Keratinocyte (primary cell): ENCODE data around the gene USP30. TPM values are rescaled to one million over a fixed set of nuclear protein-coding genes. Genes with fewer than 3 reads are reported as not detected.
"Not testable (repeated sequence)": the region's sequence is repeated elsewhere in the genome, so short reads cannot be mapped to it uniquely, and the experiment has no call there.

ENCODE experiments used
- DNase-seq: peaks from one replicate; pipeline ENCODE4 v3.0.0-alpha.2; 2011; ENCODE audit warnings: low read depth, missing footprints, low spot score
- FAIRE-seq: peaks from 2 replicates; lab custom pipeline; 2011; peaks lifted over from hg19 to GRCh38; lab: Jason Lieb, UNC
- H2AFZ ChIP-seq: 2 replicates; pipeline ENCODE4 v1.6.0; 2012; ENCODE audit warnings: low read length, control low read depth, inconsistent platforms; ENCODE audit not compliant: control insufficient read depth
- H3K27ac ChIP-seq: 2 replicates; pipeline ENCODE4 v1.5.1; 2011; ENCODE audit warnings: low read length; ENCODE audit not compliant: control insufficient read depth, insufficient read depth
- H3K27me3 ChIP-seq: 3 replicates; pipeline ENCODE4 v1.6.0; 2011; ENCODE audit warnings: low read length; ENCODE audit not compliant: control insufficient read depth, insufficient read depth; ENCODE audit errors: extremely low read depth
- H3K36me3 ChIP-seq, 2 experiments: 2 replicates in 1 of 2; 3 replicates in 1 of 2; pipeline ENCODE4 v1.5.1; 2011; ENCODE audit warnings: low read length in 2 of 2, mild to moderate bottlenecking in 1 of 2; ENCODE audit not compliant: control insufficient read depth in 2 of 2, insufficient read depth in 2 of 2; ENCODE audit errors: extremely low read depth in 1 of 2
- H3K4me1 ChIP-seq: 3 replicates; pipeline ENCODE4 v1.5.1; 2011; ENCODE audit warnings: low read length; ENCODE audit not compliant: control insufficient read depth, insufficient read depth; ENCODE audit errors: extremely low read depth
- H3K4me2 ChIP-seq: 3 replicates; pipeline ENCODE4 v1.6.0; 2011; ENCODE audit warnings: low read depth, low read length; ENCODE audit not compliant: control insufficient read depth, insufficient read depth; ENCODE audit errors: extremely low read depth
- H3K4me3 ChIP-seq, 3 experiments: fragments of 200-600 bp in 1 of 3; sonication (generic) in 1 of 3; 2 replicates in 2 of 3; 3 replicates in 1 of 3; pipeline ENCODE4 v1.5.1; 2011 to 2016; ENCODE audit warnings: low read length in 3 of 3, mild to moderate bottlenecking in 3 of 3, control low read depth in 2 of 3, inconsistent platforms in 1 of 3, low read depth in 1 of 3, mixed read lengths in 1 of 3, mixed run types in 1 of 3, moderate library complexity in 1 of 3; ENCODE audit not compliant: control insufficient read depth in 2 of 3, insufficient read depth in 2 of 3; ENCODE audit errors: extremely low read depth in 1 of 3
- H3K79me2 ChIP-seq: 2 replicates; pipeline ENCODE4 v1.6.0; 2012; ENCODE audit warnings: low read length; ENCODE audit not compliant: control insufficient read depth, insufficient read depth
- H3K9ac ChIP-seq: 3 replicates; pipeline ENCODE4 v1.6.0; 2011; ENCODE audit warnings: low read length; ENCODE audit not compliant: control insufficient read depth, insufficient read depth; ENCODE audit errors: extremely low read depth
- H3K9me1 ChIP-seq: 3 replicates; pipeline ENCODE4 v1.6.0; 2011; ENCODE audit warnings: low read length; ENCODE audit not compliant: control insufficient read depth, insufficient read depth; ENCODE audit errors: extremely low read depth
- H3K9me3 ChIP-seq: 2 replicates; pipeline ENCODE4 v1.5.1; 2012; ENCODE audit warnings: low read depth, low read length; ENCODE audit not compliant: control insufficient read depth
- H4K20me1 ChIP-seq: 3 replicates; pipeline ENCODE4 v1.6.0; 2011; ENCODE audit warnings: low read length; ENCODE audit not compliant: control insufficient read depth, insufficient read depth; ENCODE audit errors: extremely low read depth
- EZH2 ChIP-seq: IDR thresholded peaks from one replicate; pipeline ENCODE4 v1.6.1; 2012; ENCODE audit warnings: inconsistent platforms, mild to moderate bottlenecking, low read length, moderate library complexity
- dilution Hi-C: fragments of 300-500 bp; cut with MboI; formaldehyde crosslinking; loops from one replicate; pipeline ENCODE4 v1.7.0; 2020; ENCODE audit warnings: low sequenced_read_pairs; ENCODE audit not compliant: extremely low pct_ligation_motif_present
- polyA plus RNA-seq, 5 experiments: library from polyadenylated mRNA; depleted of rRNA in 3 of 5; stranded (reverse) in 3 of 5; stranded (forward) in 1 of 5; unstranded in 1 of 5; fragments of >200 nt; gene quantifications; 1 replicate in 1 of 5; 2 replicates in 3 of 5; 3 replicates in 1 of 5; pipeline versions ENCODE4 v1.2.1 to v1.2.3, GENCODE V29; 2011 to 2012; ENCODE audit warnings: missing spikeins in 2 of 5, low read depth in 1 of 5, low replicate concordance in 1 of 5
- TF ChIP-seq, protein P1 (sequence below), 3 experiments: IDR thresholded peaks in 1 of 3; conservative IDR thresholded peaks in 1 of 3; optimal IDR thresholded peaks in 1 of 3; 2 replicates in 2 of 3; 3 replicates in 1 of 3; pipeline versions ENCODE3 to v1.5.1; 2011; ENCODE audit warnings: low read length in 3 of 3, mild to moderate bottlenecking in 3 of 3, moderate library complexity in 2 of 3, control low read depth in 1 of 3, inconsistent platforms in 1 of 3; ENCODE audit not compliant: insufficient read depth in 2 of 3; ENCODE audit errors: extremely low read depth in 1 of 3

The USP30 gene
- polyA plus RNA-seq, 1 donor (not counting 4 experiments of a cell fraction or from before 2014, with no cell fraction given) = 10.0 TPM

DNA sequence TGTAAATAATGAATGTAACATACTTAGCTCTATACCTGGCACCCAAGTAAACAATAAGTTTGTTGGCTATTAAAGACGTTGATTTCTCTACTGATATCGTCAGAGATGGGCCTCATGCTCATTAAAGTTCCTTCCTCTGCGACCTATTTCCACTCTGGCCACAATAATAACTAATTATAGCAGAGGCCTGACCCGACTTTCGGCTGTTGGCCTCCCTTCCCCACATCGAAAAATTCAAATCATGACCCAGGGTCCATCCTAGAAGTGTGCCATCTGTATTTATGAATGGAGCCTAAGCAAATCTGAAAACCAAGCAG, 321 bp upstream of the USP30 start:
- TF ChIP-seq, protein P1, sequence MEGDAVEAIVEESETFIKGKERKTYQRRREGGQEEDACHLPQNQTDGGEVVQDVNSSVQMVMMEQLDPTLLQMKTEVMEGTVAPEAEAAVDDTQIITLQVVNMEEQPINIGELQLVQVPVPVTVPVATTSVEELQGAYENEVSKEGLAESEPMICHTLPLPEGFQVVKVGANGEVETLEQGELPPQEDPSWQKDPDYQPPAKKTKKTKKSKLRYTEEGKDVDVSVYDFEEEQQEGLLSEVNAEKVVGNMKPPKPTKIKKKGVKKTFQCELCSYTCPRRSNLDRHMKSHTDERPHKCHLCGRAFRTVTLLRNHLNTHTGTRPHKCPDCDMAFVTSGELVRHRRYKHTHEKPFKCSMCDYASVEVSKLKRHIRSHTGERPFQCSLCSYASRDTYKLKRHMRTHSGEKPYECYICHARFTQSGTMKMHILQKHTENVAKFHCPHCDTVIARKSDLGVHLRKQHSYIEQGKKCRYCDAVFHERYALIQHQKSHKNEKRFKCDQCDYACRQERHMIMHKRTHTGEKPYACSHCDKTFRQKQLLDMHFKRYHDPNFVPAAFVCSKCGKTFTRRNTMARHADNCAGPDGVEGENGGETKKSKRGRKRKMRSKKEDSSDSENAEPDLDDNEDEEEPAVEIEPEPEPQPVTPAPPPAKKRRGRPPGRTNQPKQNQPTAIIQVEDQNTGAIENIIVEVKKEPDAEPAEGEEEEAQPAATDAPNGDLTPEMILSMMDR (optimal IDR thresholded peaks at IDR 0.05 in 1 of 3, IDR thresholded peaks at IDR 0.05 in 1 of 3, conservative IDR thresholded peaks at IDR 0.05 in 1 of 3; ENCODE audit: extremely low read depth in 1 of 3, insufficient read depth in 2 of 3, low read length in 3 of 3) = no peak
- no peak for TF ChIP-seq EZH2
- DNase-seq = no peak
- peak overlapping the region; percentile 74 to 96 (median 79) for H3K4me3 ChIP-seq
- H4K20me1 ChIP-seq = no peaks in the 10 kb centered on the region
- H2AFZ ChIP-seq = peak overlapping the region; percentile 63
- no peaks in the 10 kb centered on the region for H3K9me1 ChIP-seq
- H3K36me3 ChIP-seq = no peaks in the 10 kb centered on the region
- peak overlapping the region; percentile 1 for H3K27ac ChIP-seq
- H3K4me1 ChIP-seq = peaks cover 9% of the 10 kb centered on the region
- H3K9me3 ChIP-seq = no peaks in the 10 kb centered on the region
- peaks cover 2% of the 10 kb centered on the region for H3K79me2 ChIP-seq
- dilution Hi-C loops = no loop called here
- no peak for FAIRE-seq
- H3K27me3 ChIP-seq = no peaks in the 10 kb centered on the region
- H3K4me2 ChIP-seq = peak overlapping the region; percentile 66
- peak overlapping the region; percentile 84 for H3K9ac ChIP-seq

DNA sequence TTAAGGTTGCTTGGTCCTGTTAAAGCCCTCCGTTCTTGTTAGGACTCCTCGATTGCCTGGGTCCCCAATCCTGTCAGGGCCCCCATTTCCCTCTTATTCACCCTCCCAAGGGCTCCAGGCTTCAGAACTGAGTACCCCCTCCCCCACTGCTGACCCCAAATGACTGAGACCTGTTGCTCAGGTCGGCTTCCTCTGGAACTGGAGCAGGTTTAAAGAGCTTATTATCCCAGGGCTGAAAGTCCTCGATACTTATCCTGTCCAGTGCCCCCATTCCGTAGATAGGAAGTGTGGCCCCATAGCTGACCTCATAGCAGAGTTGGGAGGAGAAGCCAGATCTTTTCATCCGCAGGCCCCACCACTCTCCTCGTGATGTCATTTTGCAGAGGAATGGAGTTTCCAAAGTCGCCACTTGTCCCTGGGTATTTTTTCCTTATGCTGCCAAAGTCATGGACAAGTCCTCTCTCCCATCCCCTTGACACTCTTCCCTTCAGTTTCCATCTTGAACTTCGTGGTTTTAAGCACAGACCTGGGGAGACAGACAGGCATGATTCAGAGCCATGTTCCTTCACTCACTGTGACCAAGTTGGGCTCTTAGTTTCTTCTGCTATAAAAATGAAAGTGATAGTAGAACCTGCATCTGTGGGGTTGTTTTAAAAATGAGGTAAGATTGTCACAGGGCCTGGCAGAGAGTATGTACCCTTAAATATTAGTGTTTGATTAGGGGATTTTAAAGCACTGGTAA, 1.2 kb downstream of the USP30 start:
- no peak for TF ChIP-seq EZH2
- TF ChIP-seq, protein P1 (optimal IDR thresholded peaks at IDR 0.05 in 1 of 3, IDR thresholded peaks at IDR 0.05 in 1 of 3, conservative IDR thresholded peaks at IDR 0.05 in 1 of 3; ENCODE audit: extremely low read depth in 1 of 3, insufficient read depth in 2 of 3, low read length in 3 of 3) = no peak
- dilution Hi-C loops = no loop called here
- H3K27ac ChIP-seq = no peak overlapping the region
- DNase-seq = no peak
- peak overlapping the region; percentile 74 to 96 (median 79) for H3K4me3 ChIP-seq
- peak overlapping the region; percentile 80 for H2AFZ ChIP-seq
- no peaks in the 10 kb centered on the region for H3K9me1 ChIP-seq
- H3K9me3 ChIP-seq = no peaks in the 10 kb centered on the region
- peak overlapping the region; percentile 93 for H3K4me2 ChIP-seq
- H3K4me1 ChIP-seq = peaks cover 9% of the 10 kb centered on the region
- no peaks in the 10 kb centered on the region for H4K20me1 ChIP-seq
- no peaks in the 10 kb centered on the region for H3K27me3 ChIP-seq
- H3K9ac ChIP-seq = peak overlapping the region; percentile 84
- peaks cover 0 to 3% of the 10 kb centered on the region in 2 experiments for H3K36me3 ChIP-seq
- FAIRE-seq = no peak
- H3K79me2 ChIP-seq = peaks cover 2% of the 10 kb centered on the region

DNA sequence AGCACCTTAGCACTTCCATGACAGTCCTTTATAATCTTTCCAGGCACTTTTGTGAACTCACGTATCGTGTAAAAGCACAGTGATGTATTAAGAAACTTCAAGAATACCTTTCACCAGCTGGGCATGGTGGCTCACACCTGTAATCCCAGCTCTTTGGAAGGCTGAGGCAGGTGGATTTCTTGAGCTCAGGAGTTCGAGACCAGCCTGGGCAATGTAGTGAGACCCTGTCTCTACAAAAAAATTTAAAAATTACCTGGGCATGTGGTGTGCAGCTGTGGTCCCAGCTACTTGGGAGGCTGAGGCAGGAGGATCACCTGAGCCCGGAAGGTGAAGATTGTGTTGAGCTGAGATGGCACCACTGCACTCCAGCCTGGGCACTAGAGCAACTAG, 1.7 kb downstream of the USP30 start:
- H3K79me2 ChIP-seq, H3K9me3 ChIP-seq, FAIRE-seq, H3K9me1 ChIP-seq, H3K27me3 ChIP-seq, H3K36me3 ChIP-seq, dilution Hi-C loops, H3K27ac ChIP-seq, H3K4me1 ChIP-seq, H3K9ac ChIP-seq, H4K20me1 ChIP-seq, DNase-seq: not testable (repeated sequence)
- Histone ChIP-seq H2AFZ (peak overlapping the region; percentile 80), H3K4me3 (peak overlapping the region in 2 of 3 experiments; percentile 74 to 79), H3K4me2 (peak overlapping the region; percentile 93)
